ENCODE measurements around the gene BHLHE23.

The BHLHE23 gene

GRCh38 chr20:62958388-62959100 is 48.2 kb downstream of the BHLHE23 start:
- no peak for DNase-seq

GRCh38 chr20:62957136-62958117 is 49.3 kb downstream of the BHLHE23 start:
- DNase-seq: no peak

GRCh38 chr20:62956387-62957135 is 50.2 kb downstream of the BHLHE23 start:
- DNase-seq: no peak
